ENCODE measurements around the gene PLEKHA1.

The PLEKHA1 gene

GRCh38 chr10:122379537-122379936 lies 5.0 kb downstream of the PLEKHA1 start:
- no peak for DNase-seq

- DNase-seq: no peak
These were observed 6.2 kb downstream of the PLEKHA1 start for GRCh38 chr10:122380703-122381102.

GRCh38 chr10:122381680-122382079 lies 7.2 kb downstream of the PLEKHA1 start:
- DNase-seq: no peak

- no peak for DNase-seq
These were observed 12.0 kb downstream of the PLEKHA1 start for GRCh38 chr10:122386514-122386913.

- no peak for DNase-seq
These were observed 13.1 kb downstream of the PLEKHA1 start for GRCh38 chr10:122387572-122387971.

- no peak for DNase-seq
These were observed 13.9 kb downstream of the PLEKHA1 start for GRCh38 chr10:122388287-122388997.

GRCh38 chr10:122390271-122390670 lies 15.8 kb downstream of the PLEKHA1 start:
- no peak for DNase-seq

- no peak for DNase-seq
These were observed 16.2 kb downstream of the PLEKHA1 start for GRCh38 chr10:122390679-122391078.

GRCh38 chr10:122391875-122392274 lies 17.4 kb downstream of the PLEKHA1 start:
- no peak for DNase-seq

- DNase-seq: no peak
These were observed 18.3 kb downstream of the PLEKHA1 start for GRCh38 chr10:122392835-122393234.

GRCh38 chr10:122393288-122393687 lies 18.8 kb downstream of the PLEKHA1 start:
- no peak for DNase-seq

GRCh38 chr10:122402548-122403131 lies 28.1 kb downstream of the PLEKHA1 start:
- no peak for DNase-seq

GRCh38 chr10:122404576-122404975 lies 30.1 kb downstream of the PLEKHA1 start:
- no peak for DNase-seq

GRCh38 chr10:122407375-122408125 lies 33.0 kb downstream of the PLEKHA1 start:
- DNase-seq: no peak

- no peak for DNase-seq
These were observed 38.8 kb downstream of the PLEKHA1 start for GRCh38 chr10:122413327-122413726.

GRCh38 chr10:122417667-122418066 lies 43.2 kb downstream of the PLEKHA1 start:
- no peak for DNase-seq

- DNase-seq: no peak
These were observed 44.5 kb downstream of the PLEKHA1 start for GRCh38 chr10:122419016-122419415.

GRCh38 chr10:122419876-122420623 lies 45.5 kb downstream of the PLEKHA1 start:
- no peak for DNase-seq

GRCh38 chr10:122420624-122421007 lies 46.1 kb downstream of the PLEKHA1 start:
- no peak for DNase-seq

GRCh38 chr10:122421054-122421625 lies 46.6 kb downstream of the PLEKHA1 start:
- DNase-seq: no peak

- DNase-seq: no peak
These were observed 47.2 kb downstream of the PLEKHA1 start for GRCh38 chr10:122421742-122422141.

GRCh38 chr10:122422266-122422989 lies 47.9 kb downstream of the PLEKHA1 start:
- no peak for DNase-seq

Data from NCI-H2081 treated with DMSO at 0.1 percent for 48 hours (cell line).